NB4 (cell line): ENCODE results near the gene OPRL1.

Experiments used
- TF ChIP-seq, protein P1 (sequence below): IDR thresholded peaks from one replicate; pipeline ENCODE4 v1.5.1; 2012; ENCODE audit warnings: low read depth, low read length
- TF ChIP-seq, protein P2 (sequence below): IDR thresholded peaks from 2 replicates; pipeline ENCODE4 v1.6.1; 2011; ENCODE audit warnings: low read depth, low read length

DNA sequence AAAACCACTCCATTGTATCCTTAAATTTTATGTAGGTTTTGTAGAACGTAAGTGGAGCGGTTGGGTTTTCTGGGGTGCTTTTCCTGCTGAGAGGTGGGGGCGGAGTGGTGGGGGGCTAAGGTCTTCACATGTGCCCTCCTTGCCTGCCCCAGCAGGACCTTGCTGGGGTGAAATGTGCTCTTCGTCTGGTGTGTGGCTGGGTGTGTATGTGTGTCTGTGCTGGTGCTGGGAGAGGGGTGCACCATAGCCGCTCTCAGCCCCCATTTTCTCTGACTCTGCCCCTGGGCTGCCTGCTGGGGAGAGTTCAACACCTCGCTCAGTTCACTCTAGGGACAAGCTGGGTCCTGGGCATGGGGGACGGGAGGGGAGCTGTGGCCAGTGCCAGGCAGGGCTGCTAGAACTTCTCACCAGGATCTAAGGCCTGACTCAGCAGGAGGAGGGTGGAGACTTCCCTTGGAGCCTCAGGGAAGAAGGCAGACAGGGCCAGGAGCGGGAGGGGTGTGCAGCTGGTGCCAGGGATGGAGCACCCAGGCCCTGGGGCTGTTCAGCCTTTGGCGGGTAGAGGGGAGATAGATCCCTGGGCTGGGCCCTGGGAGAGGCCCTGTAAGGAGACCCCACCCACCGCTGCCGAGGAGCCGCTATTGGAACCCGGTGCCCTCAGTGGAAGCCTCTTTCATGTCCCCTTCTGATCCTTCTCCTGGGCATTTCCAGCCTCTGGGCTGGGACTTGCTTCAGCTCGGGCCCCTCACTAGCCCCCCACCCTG is 35.2 kb upstream of the OPRL1 start:
- TF ChIP-seq, protein P1, sequence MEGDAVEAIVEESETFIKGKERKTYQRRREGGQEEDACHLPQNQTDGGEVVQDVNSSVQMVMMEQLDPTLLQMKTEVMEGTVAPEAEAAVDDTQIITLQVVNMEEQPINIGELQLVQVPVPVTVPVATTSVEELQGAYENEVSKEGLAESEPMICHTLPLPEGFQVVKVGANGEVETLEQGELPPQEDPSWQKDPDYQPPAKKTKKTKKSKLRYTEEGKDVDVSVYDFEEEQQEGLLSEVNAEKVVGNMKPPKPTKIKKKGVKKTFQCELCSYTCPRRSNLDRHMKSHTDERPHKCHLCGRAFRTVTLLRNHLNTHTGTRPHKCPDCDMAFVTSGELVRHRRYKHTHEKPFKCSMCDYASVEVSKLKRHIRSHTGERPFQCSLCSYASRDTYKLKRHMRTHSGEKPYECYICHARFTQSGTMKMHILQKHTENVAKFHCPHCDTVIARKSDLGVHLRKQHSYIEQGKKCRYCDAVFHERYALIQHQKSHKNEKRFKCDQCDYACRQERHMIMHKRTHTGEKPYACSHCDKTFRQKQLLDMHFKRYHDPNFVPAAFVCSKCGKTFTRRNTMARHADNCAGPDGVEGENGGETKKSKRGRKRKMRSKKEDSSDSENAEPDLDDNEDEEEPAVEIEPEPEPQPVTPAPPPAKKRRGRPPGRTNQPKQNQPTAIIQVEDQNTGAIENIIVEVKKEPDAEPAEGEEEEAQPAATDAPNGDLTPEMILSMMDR = no peak
- TF ChIP-seq, protein P2, sequence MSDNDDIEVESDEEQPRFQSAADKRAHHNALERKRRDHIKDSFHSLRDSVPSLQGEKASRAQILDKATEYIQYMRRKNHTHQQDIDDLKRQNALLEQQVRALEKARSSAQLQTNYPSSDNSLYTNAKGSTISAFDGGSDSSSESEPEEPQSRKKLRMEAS = no peak
